SK-N-MC (cell line): ENCODE data around the gene A3GALT2.
A peak's percentile ranks its signal among the peaks of the same experiment; 100 is the strongest.

Experiments
- DNase-seq: peaks from one replicate; pipeline ENCODE4 v3.0.0-alpha.2; 2011; ENCODE audit warnings: low read depth, low spot score
- H3K27ac ChIP-seq: fragments of 200-600 bp; sonication (generic); 2 replicates; pipeline ENCODE4 v1.5.1; 2016; ENCODE audit warnings: mixed run types
- H3K36me3 ChIP-seq: fragments of 200-600 bp; sonication (generic); 2 replicates; pipeline ENCODE4 v1.6.1; 2017; ENCODE audit warnings: antibody characterized with exemption, low read length, mixed read lengths; ENCODE audit not compliant: insufficient read depth
- H3K4me3 ChIP-seq: fragments of 200-600 bp; sonication (generic); 2 replicates; pipeline ENCODE4 v1.5.1; 2016
- H3K9ac ChIP-seq: fragments of 200-600 bp; sonication (generic); 2 replicates; pipeline ENCODE4 v1.8.0; 2017; ENCODE audit warnings: mixed run types, mixed read lengths; ENCODE audit not compliant: insufficient read length
- H3K9me3 ChIP-seq: fragments of 200-600 bp; sonication (generic); 2 replicates; pipeline ENCODE4 v1.6.1; 2017; ENCODE audit warnings: low read depth, mild to moderate bottlenecking, antibody characterized with exemption, low read length, moderate library complexity, mixed read lengths
- EZH2 ChIP-seq: fragments of 200-600 bp; sonication (generic); IDR thresholded peaks from one replicate; pipeline ENCODE4 v1.6.1; 2017; ENCODE audit warnings: antibody characterized with exemption
- FOXP2 ChIP-seq: optimal IDR thresholded peaks from 2 replicates; pipeline ENCODE3; 2011; ENCODE audit warnings: mild to moderate bottlenecking, moderate library complexity; ENCODE audit not compliant: insufficient read depth; ENCODE audit errors: extremely low read length, control extremely low read depth
- POLR2AphosphoS5 ChIP-seq: IDR thresholded peaks from 2 replicates; pipeline ENCODE4 v1.6.1; 2012; ENCODE audit warnings: mild to moderate bottlenecking, low read depth, low read length, borderline replicate concordance

The A3GALT2 gene

GRCh38 chr1:33354707-33355316 is 33.9 kb upstream of the A3GALT2 start:
- no peak overlapping the region for H3K9ac ChIP-seq
- no peak for DNase-seq
- H3K4me3 ChIP-seq = no peak overlapping the region
- H3K36me3 ChIP-seq = no peaks in the 10 kb centered on the region; the same call in 1 of the 2 replicates
- H3K27ac ChIP-seq = no peak overlapping the region
- H3K9me3 ChIP-seq = no peaks in the 10 kb centered on the region
- TF ChIP-seq FOXP2 (no peak), EZH2 (no peak), POLR2AphosphoS5 (no peak)

GRCh38 chr1:33353531-33353930 is 32.6 kb upstream of the A3GALT2 start:
- no peak overlapping the region for H3K4me3 ChIP-seq
- H3K27ac ChIP-seq = no peak overlapping the region
- TF ChIP-seq EZH2 = no peak
- TF ChIP-seq POLR2AphosphoS5 = no peak
- TF ChIP-seq FOXP2 = no peak
- no peaks in the 10 kb centered on the region for H3K9me3 ChIP-seq
- no peak for DNase-seq
- no peak overlapping the region for H3K9ac ChIP-seq
- no peaks in the 10 kb centered on the region; the same call in 1 of the 2 replicates for H3K36me3 ChIP-seq

- Histone ChIP-seq H3K27ac (no peak overlapping the region), H3K36me3 (peaks cover 4% of the 10 kb centered on the region; the same call in 1 of the 2 replicates), H3K9me3 (no peaks in the 10 kb centered on the region), H3K4me3 (peak overlapping the region; percentile 99), H3K9ac (peak overlapping the region; percentile 99)
- TF ChIP-seq EZH2 (no peak), POLR2AphosphoS5 (no peak)
- DNase-seq = no peak
Measured at GRCh38 chr1:33351281-33351660, 30.4 kb upstream of the A3GALT2 start.

- Histone ChIP-seq H3K4me3 (peak overlapping the region; percentile 99), H3K9me3 (no peaks in the 10 kb centered on the region), H3K27ac (peak overlapping the region; percentile 94), H3K36me3 (peaks cover 6% of the 10 kb centered on the region), H3K9ac (peak overlapping the region; percentile 99)
- TF ChIP-seq FOXP2 = no peak
- TF ChIP-seq EZH2 = no peak
- no peak for TF ChIP-seq POLR2AphosphoS5
- DNase-seq = no peak
Measured at GRCh38 chr1:33350611-33351280, 29.8 kb upstream of the A3GALT2 start.

GRCh38 chr1:33349778-33350610 is 29.1 kb upstream of the A3GALT2 start:
- H3K9me3 ChIP-seq = no peaks in the 10 kb centered on the region
- peak overlapping the region; percentile 99 for H3K9ac ChIP-seq
- TF ChIP-seq POLR2AphosphoS5 (peak; percentile 96), FOXP2 (no peak), EZH2 (no peak)
- H3K4me3 ChIP-seq = peak overlapping the region; percentile 99
- H3K36me3 ChIP-seq = peaks cover 13% of the 10 kb centered on the region
- peak overlapping the region; percentile 94 for H3K27ac ChIP-seq
- DNase-seq = no peak

GRCh38 chr1:33349081-33349759 is 28.3 kb upstream of the A3GALT2 start:
- peak overlapping the region; percentile 95 for H3K4me3 ChIP-seq
- peaks cover 19% of the 10 kb centered on the region for H3K36me3 ChIP-seq
- H3K27ac ChIP-seq = 0 out of 2 replicates have a peak overlapping the region, but pooled peaks have one; percentile 27
- H3K9ac ChIP-seq = peak overlapping the region; percentile 96
- TF ChIP-seq POLR2AphosphoS5 (no peak), FOXP2 (no peak), EZH2 (no peak)
- no peak for DNase-seq
- no peaks in the 10 kb centered on the region for H3K9me3 ChIP-seq

GRCh38 chr1:33348676-33349080 is 27.8 kb upstream of the A3GALT2 start:
- Histone ChIP-seq H3K9ac (peak overlapping the region; percentile 96), H3K27ac (0 out of 2 replicates have a peak overlapping the region, but pooled peaks have one; percentile 27), H3K36me3 (peaks cover 25% of the 10 kb centered on the region), H3K9me3 (no peaks in the 10 kb centered on the region), H3K4me3 (peak overlapping the region; percentile 95)
- no peak for TF ChIP-seq EZH2
- TF ChIP-seq FOXP2 = no peak
- no peak for TF ChIP-seq POLR2AphosphoS5
- no peak for DNase-seq

GRCh38 chr1:33348194-33348593 is 27.3 kb upstream of the A3GALT2 start:
- Histone ChIP-seq H3K9me3 (no peaks in the 10 kb centered on the region), H3K9ac (peak overlapping the region; percentile 96), H3K4me3 (peak overlapping the region; percentile 95), H3K36me3 (peaks cover 28% of the 10 kb centered on the region), H3K27ac (no peak overlapping the region)
- TF ChIP-seq EZH2 = no peak
- no peak for TF ChIP-seq FOXP2
- no peak for TF ChIP-seq POLR2AphosphoS5
- no peak for DNase-seq
